SU-DHL-6 (cell line): ENCODE results near the gene PRLR.

ENCODE experiments used
- CTCF ChIP-seq: fragments of 200-600 bp; sonication (generic); IDR thresholded peaks from one replicate; pipeline ENCODE4 v1.5.1; 2017; ENCODE audit warnings: antibody characterized with exemption, mild to moderate bottlenecking, low read length, moderate library complexity; ENCODE audit not compliant: insufficient read depth, poor library complexity, severe bottlenecking
- EZH2phosphoT487 ChIP-seq: fragments of 200-600 bp; sonication (generic), shearing (Covaris generic); conservative IDR thresholded peaks from 2 replicates; pipeline ENCODE4 v1.6.1; 2018; ENCODE audit warnings: mild to moderate bottlenecking, antibody characterized with exemption, low read length, moderate library complexity, mixed read lengths

GRCh38 chr5:35218981-35219380 lies 11.3 kb downstream of the PRLR start:
- no peak for TF ChIP-seq CTCF
- TF ChIP-seq EZH2phosphoT487: no peak
